ENCODE results near the gene PDIA2. TPM values are rescaled to one million over a fixed set of nuclear protein-coding genes. Genes with fewer than 3 reads are reported as not detected.

Gene PDIA2
- total RNA-seq, 3 donors from 2014 or later: 0.23 to 2.8 (median 1.3) TPM

DNA sequence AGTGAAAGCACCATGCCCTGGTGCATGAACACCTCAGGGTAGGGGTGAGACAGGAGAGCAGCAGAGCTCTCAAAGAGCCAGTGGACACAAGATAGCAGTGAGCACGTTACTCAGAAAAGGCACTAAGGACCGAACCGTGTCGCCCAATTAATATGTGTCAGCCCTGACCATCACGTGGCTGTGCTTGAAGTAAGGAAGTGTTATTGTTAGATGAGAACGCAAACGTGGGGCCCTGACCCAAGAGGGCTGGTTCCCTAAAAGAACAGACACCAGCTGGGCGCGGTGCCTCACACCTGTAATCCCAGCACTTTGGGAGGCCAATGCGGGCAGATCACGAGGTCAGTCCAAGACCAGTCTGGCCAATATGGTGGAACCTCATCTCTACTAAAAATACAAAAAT, 53.3 kb downstream of the PDIA2 start:
- intact Hi-C loops (cut with DNase I, micrococcal nuclease): no loop called here
- Histone ChIP-seq H3K4me3 (no peak overlapping the region), H3K36me3 (ENCODE audit: low read depth) (no peaks in the 10 kb centered on the region), H3K9me3 (no peaks in the 10 kb centered on the region), H3K4me1 (ENCODE audit: low read depth) (peaks cover 15% of the 10 kb centered on the region)
- no peak for ATAC-seq
- TF ChIP-seq, protein P1, sequence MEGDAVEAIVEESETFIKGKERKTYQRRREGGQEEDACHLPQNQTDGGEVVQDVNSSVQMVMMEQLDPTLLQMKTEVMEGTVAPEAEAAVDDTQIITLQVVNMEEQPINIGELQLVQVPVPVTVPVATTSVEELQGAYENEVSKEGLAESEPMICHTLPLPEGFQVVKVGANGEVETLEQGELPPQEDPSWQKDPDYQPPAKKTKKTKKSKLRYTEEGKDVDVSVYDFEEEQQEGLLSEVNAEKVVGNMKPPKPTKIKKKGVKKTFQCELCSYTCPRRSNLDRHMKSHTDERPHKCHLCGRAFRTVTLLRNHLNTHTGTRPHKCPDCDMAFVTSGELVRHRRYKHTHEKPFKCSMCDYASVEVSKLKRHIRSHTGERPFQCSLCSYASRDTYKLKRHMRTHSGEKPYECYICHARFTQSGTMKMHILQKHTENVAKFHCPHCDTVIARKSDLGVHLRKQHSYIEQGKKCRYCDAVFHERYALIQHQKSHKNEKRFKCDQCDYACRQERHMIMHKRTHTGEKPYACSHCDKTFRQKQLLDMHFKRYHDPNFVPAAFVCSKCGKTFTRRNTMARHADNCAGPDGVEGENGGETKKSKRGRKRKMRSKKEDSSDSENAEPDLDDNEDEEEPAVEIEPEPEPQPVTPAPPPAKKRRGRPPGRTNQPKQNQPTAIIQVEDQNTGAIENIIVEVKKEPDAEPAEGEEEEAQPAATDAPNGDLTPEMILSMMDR (IDR thresholded peaks at IDR 0.05): no peak
- DNase-seq: no peak

Other genes with a start within 250 kb of the PDIA2 start
- 10 to 100 TPM; 10.0 to 13.0 (median 12.6) TPM for gene POLR3K, start 229.6 kb upstream of the PDIA2 start, total RNA-seq
- 10 to 100 TPM; 18.8 to 24.9 (median 20.6) TPM for gene SNRNP25, start 229.3 kb upstream of the PDIA2 start, total RNA-seq
- 10 to 100 TPM; 27.2 to 39.2 (median 36.9) TPM for gene RHBDF1, start 210.5 kb upstream of the PDIA2 start, total RNA-seq
- 10 to 100 TPM; 25.0 to 30.3 (median 29.9) TPM for gene MPG, start 204.9 kb upstream of the PDIA2 start, total RNA-seq
- 10 to 100 TPM; 20.0 to 27.0 (median 21.0) TPM for gene NPRL3, start 144.5 kb upstream of the PDIA2 start, total RNA-seq
- gene HBZ, start 130.5 kb upstream of the PDIA2 start, total RNA-seq: under 1 TPM in 1 of 3 donors, not detected in 2; 0.41 TPM
- not detected for gene HBM, start 117.2 kb upstream of the PDIA2 start, total RNA-seq
- 1 to 10 TPM in 2 of 3 donors, not detected in 1; 2.9 to 3.4 TPM for gene HBA2, start 110.3 kb upstream of the PDIA2 start, total RNA-seq
- 1 to 10 TPM in 2 of 3 donors, not detected in 1; 4.3 to 8.5 TPM for gene HBA1, start 106.5 kb upstream of the PDIA2 start, total RNA-seq
- gene HBQ1, start 102.7 kb upstream of the PDIA2 start, total RNA-seq: not detected
- 10 to 100 TPM; 47.8 to 86.8 (median 67.2) TPM for gene LUC7L, start 53.7 kb upstream of the PDIA2 start, total RNA-seq
- gene FAM234A, start 48.3 kb upstream of the PDIA2 start, total RNA-seq: 100 to 1,000 TPM in 1 of 3 donors, 10 to 100 TPM in 2; 87.1 to 129 (median 99.1) TPM
- gene RGS11, start 7.2 kb upstream of the PDIA2 start, total RNA-seq: 10 to 100 TPM in 1 of 3 donors, 1 to 10 TPM in 2; 2.6 to 10.0 (median 8.1) TPM
- 1 to 10 TPM; 1.7 to 6.8 (median 1.9) TPM for gene ARHGDIG, start 2.6 kb upstream of the PDIA2 start, total RNA-seq
- gene AXIN1, start 69.6 kb downstream of the PDIA2 start, total RNA-seq: 10 to 100 TPM; 33.0 to 46.3 (median 40.0) TPM
- gene MRPL28, start 87.4 kb downstream of the PDIA2 start, total RNA-seq: 10 to 100 TPM; 39.7 to 53.8 (median 49.1) TPM
- gene PGAP6, start 98.8 kb downstream of the PDIA2 start, total RNA-seq: 100 to 1,000 TPM in 1 of 3 donors, 10 to 100 TPM in 2; 77.3 to 134 (median 95.7) TPM
- 100 to 1,000 TPM in 1 of 3 donors, 10 to 100 TPM in 2; 24.5 to 125 (median 43.6) TPM for gene NME4, start 114.0 kb downstream of the PDIA2 start, total RNA-seq
- gene DECR2, start 118.7 kb downstream of the PDIA2 start, total RNA-seq: 10 to 100 TPM; 39.5 to 64.3 (median 56.0) TPM
- 10 to 100 TPM; 22.3 to 45.6 (median 30.7) TPM for gene RAB11FIP3, start 142.5 kb downstream of the PDIA2 start, total RNA-seq
- 100 to 1,000 TPM in 2 of 3 donors, 10 to 100 TPM in 1; 73.5 to 110 (median 109) TPM for gene CAPN15, start 244.5 kb downstream of the PDIA2 start, total RNA-seq

Data from mucosa of descending colon (tissue), 3 donors.